Cardiac muscle cell (in vitro differentiated cells and primary cell): ENCODE data around the gene STAT5A. TPM values are rescaled to one million over a fixed set of nuclear protein-coding genes. Genes with fewer than 3 reads are reported as not detected.
A peak's percentile ranks its signal among the peaks of the same experiment; 100 is the strongest.

Experiments
- DNase-seq, 2 donors: peaks; one replicate each; pipeline versions ENCODE4 v3.0.0 to v3.0.0-alpha.2; 2010 to 2017; ENCODE audit warnings: low read depth in 1 of 2, low spot score in 1 of 2
- H3K27ac ChIP-seq: fragments of 200-600 bp; sonication (generic); 2 replicates; pipeline ENCODE4 v1.5.1; 2016
- H3K27me3 ChIP-seq: fragments of 200-600 bp; sonication (generic); 2 replicates; pipeline ENCODE4 v1.6.0; 2016; ENCODE audit warnings: control low read depth
- H3K36me3 ChIP-seq: fragments of 200-600 bp; sonication (generic); 2 replicates; pipeline ENCODE4 v1.5.1; 2016; ENCODE audit warnings: control low read depth
- H3K4me1 ChIP-seq: fragments of 200-600 bp; sonication (generic); 2 replicates; pipeline ENCODE4 v1.8.1; 2017; ENCODE audit warnings: low read depth, mild to moderate bottlenecking, mixed run types
- H3K4me3 ChIP-seq: fragments of 200-600 bp; sonication (generic); 2 replicates; pipeline ENCODE4 v1.5.1; 2016; ENCODE audit warnings: mild to moderate bottlenecking
- H3K9me3 ChIP-seq: fragments of 200-600 bp; sonication (generic); 2 replicates; pipeline ENCODE4 v1.5.1; 2017; ENCODE audit warnings: low read depth, mild to moderate bottlenecking, control low read depth
- polyA plus RNA-seq: library from polyadenylated mRNA; unstranded; fragments of >200 nt; fragmentation: Nextera tagmentation; extraction: Ambion mirVana; gene quantifications from 2 replicates; pipeline ENCODE4 v1.2.1, GENCODE V29; 2016
- total RNA-seq: library from RNA; depleted of rRNA; stranded (reverse); fragments of >200 nt; gene quantifications from 2 replicates; pipeline ENCODE4 v1.2.3, GENCODE V29; 2016
- TF ChIP-seq, protein P1 (sequence below): IDR thresholded peaks from 2 replicates; pipeline ENCODE4 v1.5.1; 2012; ENCODE audit warnings: low read depth, mild to moderate bottlenecking, low read length

The STAT5A gene
- total and polyA plus RNA-seq, 2 experiments from 2014 or later, result 8.2 to 12.2 TPM

DNA sequence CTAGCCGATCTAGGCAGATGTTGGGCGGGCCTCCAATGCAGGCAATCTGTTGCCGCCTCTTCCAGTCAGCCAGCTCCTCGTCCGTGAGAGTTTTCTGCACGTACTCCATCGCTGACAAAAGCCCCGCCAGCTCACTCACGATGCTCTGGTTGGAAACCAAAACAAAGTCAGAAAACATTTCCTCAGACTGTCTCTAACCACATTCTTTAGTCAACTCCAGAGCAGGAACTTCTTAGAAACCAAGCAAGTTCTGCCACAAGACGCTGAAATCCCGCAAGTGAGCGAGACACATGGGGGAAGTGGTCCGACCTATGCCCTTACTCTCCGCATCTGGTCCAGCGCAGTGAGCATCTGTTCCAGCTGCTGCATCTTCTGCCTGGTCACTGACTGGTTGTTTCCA, 49.1 kb downstream of the STAT5A start:
- no peak for DNase-seq
- H3K9me3 ChIP-seq, result no peaks in the 10 kb centered on the region
- H3K36me3 ChIP-seq, result peaks cover 56% of the 10 kb centered on the region
- H3K4me3 ChIP-seq, result no peak overlapping the region
- TF ChIP-seq, protein P1, sequence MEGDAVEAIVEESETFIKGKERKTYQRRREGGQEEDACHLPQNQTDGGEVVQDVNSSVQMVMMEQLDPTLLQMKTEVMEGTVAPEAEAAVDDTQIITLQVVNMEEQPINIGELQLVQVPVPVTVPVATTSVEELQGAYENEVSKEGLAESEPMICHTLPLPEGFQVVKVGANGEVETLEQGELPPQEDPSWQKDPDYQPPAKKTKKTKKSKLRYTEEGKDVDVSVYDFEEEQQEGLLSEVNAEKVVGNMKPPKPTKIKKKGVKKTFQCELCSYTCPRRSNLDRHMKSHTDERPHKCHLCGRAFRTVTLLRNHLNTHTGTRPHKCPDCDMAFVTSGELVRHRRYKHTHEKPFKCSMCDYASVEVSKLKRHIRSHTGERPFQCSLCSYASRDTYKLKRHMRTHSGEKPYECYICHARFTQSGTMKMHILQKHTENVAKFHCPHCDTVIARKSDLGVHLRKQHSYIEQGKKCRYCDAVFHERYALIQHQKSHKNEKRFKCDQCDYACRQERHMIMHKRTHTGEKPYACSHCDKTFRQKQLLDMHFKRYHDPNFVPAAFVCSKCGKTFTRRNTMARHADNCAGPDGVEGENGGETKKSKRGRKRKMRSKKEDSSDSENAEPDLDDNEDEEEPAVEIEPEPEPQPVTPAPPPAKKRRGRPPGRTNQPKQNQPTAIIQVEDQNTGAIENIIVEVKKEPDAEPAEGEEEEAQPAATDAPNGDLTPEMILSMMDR, result no peak
- no peaks in the 10 kb centered on the region for H3K4me1 ChIP-seq
- H3K27me3 ChIP-seq, result no peaks in the 10 kb centered on the region
- H3K27ac ChIP-seq, result no peak overlapping the region

DNA sequence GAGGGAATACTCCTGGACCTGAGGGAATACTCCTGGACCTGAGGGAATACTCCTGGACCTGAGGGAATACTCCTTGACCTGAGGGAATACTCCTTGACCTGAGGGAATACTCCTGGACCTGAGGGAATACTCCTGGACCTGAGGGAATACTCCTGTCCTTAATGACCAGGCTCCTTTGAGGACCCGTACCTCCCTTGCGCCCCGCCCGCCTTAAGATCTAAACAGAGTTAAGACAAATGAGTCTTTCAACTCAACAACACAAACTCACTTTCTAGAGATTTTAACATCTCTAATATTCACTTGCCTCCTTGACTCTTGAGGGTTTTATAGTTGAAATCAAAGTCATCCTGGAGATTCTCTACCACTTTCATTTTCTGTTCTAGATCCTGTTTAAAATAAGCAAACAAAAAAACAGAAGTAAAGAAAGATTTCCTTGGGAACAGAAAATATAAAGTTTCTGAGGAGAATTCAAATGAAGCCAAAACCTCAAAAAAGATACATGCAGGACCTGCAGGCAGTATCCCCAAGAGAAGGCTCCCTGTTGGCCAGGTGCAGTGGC, 50.2 kb downstream of the STAT5A start:
- Histone ChIP-seq H3K4me1 (no peaks in the 10 kb centered on the region), H3K27ac (no peak overlapping the region), H3K27me3 (no peaks in the 10 kb centered on the region), H3K4me3 (no peak overlapping the region), H3K36me3 (peaks cover 48% of the 10 kb centered on the region), H3K9me3 (no peaks in the 10 kb centered on the region)
- TF ChIP-seq, protein P1, result no peak
- DNase-seq, result no peak

DNA sequence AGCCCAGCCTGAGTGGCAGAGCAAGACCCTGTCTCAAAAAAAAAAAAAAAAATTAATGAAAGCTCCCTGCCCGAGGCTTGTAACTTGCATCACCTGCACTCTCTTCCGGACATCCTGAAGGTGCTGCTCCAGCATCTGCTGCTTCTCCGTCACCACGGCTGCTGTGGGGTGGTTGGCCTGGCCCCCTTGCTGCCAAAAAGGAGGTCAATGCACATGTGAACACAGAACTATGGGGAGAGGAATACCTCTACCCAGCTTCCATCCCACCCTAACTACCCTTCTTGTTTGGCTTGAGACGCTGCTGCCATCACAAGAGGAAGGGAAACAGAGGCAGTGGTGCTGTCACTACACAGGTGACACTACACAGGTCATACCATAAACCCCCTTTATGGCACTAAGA, 50.9 kb downstream of the STAT5A start:
- Histone ChIP-seq H3K9me3 (no peaks in the 10 kb centered on the region), H3K27ac (no peak overlapping the region), H3K4me1 (no peaks in the 10 kb centered on the region), H3K27me3 (no peaks in the 10 kb centered on the region), H3K4me3 (no peak overlapping the region), H3K36me3 (peaks cover 44% of the 10 kb centered on the region)
- no peak for DNase-seq
- TF ChIP-seq, protein P1, result no peak

DNA sequence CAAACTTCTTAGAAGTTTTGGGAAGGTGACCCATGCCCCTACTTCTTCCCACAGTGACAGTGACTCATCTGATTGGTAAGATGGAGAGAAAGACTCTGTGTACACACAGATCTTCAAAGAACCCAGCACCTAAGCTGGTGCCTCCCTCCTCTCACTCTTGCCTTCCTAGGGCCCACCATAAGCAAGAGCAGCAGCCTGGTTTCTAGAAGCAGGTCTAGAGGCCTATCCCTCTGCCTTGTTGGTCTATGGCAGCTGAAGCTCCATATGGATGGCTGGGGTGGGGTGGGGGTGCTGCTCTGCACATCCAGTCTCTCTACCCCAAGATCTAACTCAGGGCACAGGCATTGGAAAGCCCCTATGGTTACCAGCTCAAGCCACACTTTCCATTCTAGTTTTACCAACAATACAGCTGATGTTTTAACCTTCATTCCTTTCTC, 52.4 kb downstream of the STAT5A start:
- H3K4me3 ChIP-seq, result no peak overlapping the region
- no peaks in the 10 kb centered on the region for H3K27me3 ChIP-seq
- H3K9me3 ChIP-seq, result no peaks in the 10 kb centered on the region
- TF ChIP-seq, protein P1, result no peak
- H3K4me1 ChIP-seq, result peaks cover 6% of the 10 kb centered on the region
- peaks cover 39% of the 10 kb centered on the region for H3K36me3 ChIP-seq
- peak overlapping the region; percentile 63 for H3K27ac ChIP-seq
- no peak for DNase-seq

DNA sequence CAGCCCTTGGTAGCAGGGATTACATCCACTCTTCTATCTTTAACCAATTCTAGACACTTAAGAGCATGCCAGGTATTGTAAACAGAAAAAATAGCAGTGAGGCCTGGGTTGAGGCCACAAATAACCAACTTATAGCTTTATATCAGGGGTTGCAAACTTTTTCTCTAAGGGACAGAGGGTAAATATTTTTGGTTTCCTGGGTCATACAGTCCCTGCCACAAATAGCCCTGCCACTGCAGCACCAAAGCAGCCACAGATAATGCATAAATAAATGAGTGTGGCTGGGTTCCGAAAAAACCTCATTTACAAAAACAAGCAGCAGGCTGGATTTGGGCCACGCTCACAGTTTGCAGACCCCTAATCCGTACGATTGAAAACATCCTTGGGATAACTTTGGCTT, 53.3 kb downstream of the STAT5A start:
- DNase-seq, result no peak
- Histone ChIP-seq H3K4me1 (peaks cover 14% of the 10 kb centered on the region), H3K27me3 (no peaks in the 10 kb centered on the region), H3K27ac (peak overlapping the region; percentile 63), H3K9me3 (no peaks in the 10 kb centered on the region), H3K36me3 (peaks cover 30% of the 10 kb centered on the region), H3K4me3 (no peak overlapping the region)
- TF ChIP-seq, protein P1, result no peak
